Nephron (organoid): Measurements from ENCODE around the gene PRTFDC1.

Experiments
- H3K27ac Mint-ChIP-seq, 3 experiments: 2 replicates each; pipeline ENCODE4 v1.8.0; 2020; ENCODE audit warnings: mixed read lengths in 3 of 3, mild to moderate bottlenecking in 2 of 3, moderate library complexity in 1 of 3
- H3K27me3 Mint-ChIP-seq: 2 replicates; pipeline ENCODE4 v1.8.0; 2021; ENCODE audit warnings: low read depth, mild to moderate bottlenecking, moderate library complexity, mixed read lengths
- H3K36me3 Mint-ChIP-seq: 2 replicates; pipeline ENCODE4 v1.8.0; 2020; ENCODE audit warnings: low read depth, mixed read lengths
- H3K4me1 Mint-ChIP-seq: 2 replicates; pipeline ENCODE4 v1.8.0; 2020; ENCODE audit warnings: mixed read lengths
- H3K4me3 Mint-ChIP-seq, 3 experiments: 2 replicates each; pipeline ENCODE4 v1.8.0; 2020; ENCODE audit warnings: mild to moderate bottlenecking in 3 of 3, mixed read lengths in 3 of 3, moderate library complexity in 2 of 3
- H3K9me3 Mint-ChIP-seq: 2 replicates; pipeline ENCODE4 v1.8.0; 2020; ENCODE audit warnings: mixed read lengths
- TF ChIP-seq, protein P1 (sequence below), 3 experiments: fragments of 200-600 bp; sonication (generic); IDR thresholded peaks; one replicate each; pipeline ENCODE4 v1.5.0; 2021; ENCODE audit warnings: antibody characterized with exemption in 3 of 3; ENCODE audit not compliant: unreplicated experiment in 3 of 3

Gene PRTFDC1

DNA sequence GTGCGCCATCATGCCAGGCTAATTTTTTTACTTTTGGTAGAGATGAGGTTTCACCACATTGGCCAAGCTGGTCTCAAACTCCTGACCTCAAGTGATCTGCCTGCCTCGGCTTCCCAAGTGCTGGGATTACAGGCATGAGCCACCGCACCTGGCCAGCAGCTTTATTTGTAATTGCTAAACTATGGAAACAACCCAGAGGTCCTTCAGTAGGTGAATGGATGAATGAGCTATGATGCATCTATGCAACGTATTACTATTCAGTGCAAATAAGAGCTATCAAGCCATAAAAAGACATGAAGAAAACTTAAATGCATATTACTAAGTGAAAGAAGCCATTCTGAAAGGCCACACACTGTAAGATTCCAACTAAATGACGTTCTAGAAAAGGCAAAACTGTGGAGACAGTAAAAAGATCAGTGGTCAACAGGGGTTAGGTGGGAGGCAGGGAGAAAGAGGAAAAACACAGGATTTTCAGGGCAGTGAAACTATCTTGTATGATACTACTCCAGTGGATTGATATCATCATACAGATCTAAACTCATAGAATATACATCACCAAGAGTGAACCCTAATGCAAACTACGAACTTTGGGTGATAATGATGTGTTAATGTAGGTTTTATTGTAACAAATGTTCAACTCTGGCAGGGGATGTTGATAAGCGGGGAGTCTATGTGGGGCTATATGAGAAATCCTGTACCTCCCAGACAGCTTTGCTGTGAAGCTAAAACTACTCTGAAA lies 66.7 kb downstream of the PRTFDC1 start:
- Mint-ChIP-seq H3K9me3 (no peaks in the 10 kb centered on the region), H3K36me3 (no peaks in the 10 kb centered on the region), H3K27me3 (no peaks in the 10 kb centered on the region), H3K27ac (peak overlapping the region in 1 of 3 experiments; percentile 2), H3K4me3 (no peak overlapping the region), H3K4me1 (peaks cover 10% of the 10 kb centered on the region)
- TF ChIP-seq, protein P1, sequence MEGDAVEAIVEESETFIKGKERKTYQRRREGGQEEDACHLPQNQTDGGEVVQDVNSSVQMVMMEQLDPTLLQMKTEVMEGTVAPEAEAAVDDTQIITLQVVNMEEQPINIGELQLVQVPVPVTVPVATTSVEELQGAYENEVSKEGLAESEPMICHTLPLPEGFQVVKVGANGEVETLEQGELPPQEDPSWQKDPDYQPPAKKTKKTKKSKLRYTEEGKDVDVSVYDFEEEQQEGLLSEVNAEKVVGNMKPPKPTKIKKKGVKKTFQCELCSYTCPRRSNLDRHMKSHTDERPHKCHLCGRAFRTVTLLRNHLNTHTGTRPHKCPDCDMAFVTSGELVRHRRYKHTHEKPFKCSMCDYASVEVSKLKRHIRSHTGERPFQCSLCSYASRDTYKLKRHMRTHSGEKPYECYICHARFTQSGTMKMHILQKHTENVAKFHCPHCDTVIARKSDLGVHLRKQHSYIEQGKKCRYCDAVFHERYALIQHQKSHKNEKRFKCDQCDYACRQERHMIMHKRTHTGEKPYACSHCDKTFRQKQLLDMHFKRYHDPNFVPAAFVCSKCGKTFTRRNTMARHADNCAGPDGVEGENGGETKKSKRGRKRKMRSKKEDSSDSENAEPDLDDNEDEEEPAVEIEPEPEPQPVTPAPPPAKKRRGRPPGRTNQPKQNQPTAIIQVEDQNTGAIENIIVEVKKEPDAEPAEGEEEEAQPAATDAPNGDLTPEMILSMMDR (IDR thresholded peaks at IDR 0.05; ENCODE audit: unreplicated experiment in 3 of 3), result no peak

DNA sequence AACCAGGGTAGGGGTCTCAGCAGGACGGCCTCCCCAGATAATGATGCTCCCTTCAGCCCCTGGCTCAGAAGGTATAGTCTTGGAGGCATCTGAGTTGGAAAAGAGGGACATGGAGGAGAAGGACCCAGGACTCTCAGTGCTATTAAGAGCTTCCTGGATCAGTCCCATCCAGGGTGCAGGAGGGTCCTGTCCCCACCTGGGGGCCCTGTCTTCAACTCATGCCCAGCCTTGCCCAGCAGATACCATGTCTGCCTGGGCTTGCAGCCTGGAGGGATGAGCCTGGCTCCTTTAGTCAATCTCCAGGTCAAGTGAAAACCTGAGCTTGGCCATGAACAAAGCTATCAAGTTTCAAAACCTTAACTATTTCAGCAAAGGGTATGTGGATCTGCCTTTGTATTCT lies 67.6 kb downstream of the PRTFDC1 start:
- Mint-ChIP-seq H3K27ac (no peak overlapping the region), H3K36me3 (no peaks in the 10 kb centered on the region), H3K4me1 (peaks cover 7% of the 10 kb centered on the region), H3K9me3 (no peaks in the 10 kb centered on the region), H3K4me3 (no peak overlapping the region), H3K27me3 (no peaks in the 10 kb centered on the region)
- TF ChIP-seq, protein P1 (IDR thresholded peaks at IDR 0.05; ENCODE audit: unreplicated experiment in 3 of 3), result no peak

GRCh38 chr10:24884316-24884715 lies 68.1 kb downstream of the PRTFDC1 start:
- Mint-ChIP-seq H3K4me1 (peaks cover 3% of the 10 kb centered on the region), H3K4me3 (no peak overlapping the region), H3K27ac (no peak overlapping the region), H3K36me3 (no peaks in the 10 kb centered on the region), H3K9me3 (no peaks in the 10 kb centered on the region), H3K27me3 (no peaks in the 10 kb centered on the region)
- TF ChIP-seq, protein P1 (IDR thresholded peaks at IDR 0.05; ENCODE audit: unreplicated experiment in 3 of 3), result no peak

DNA sequence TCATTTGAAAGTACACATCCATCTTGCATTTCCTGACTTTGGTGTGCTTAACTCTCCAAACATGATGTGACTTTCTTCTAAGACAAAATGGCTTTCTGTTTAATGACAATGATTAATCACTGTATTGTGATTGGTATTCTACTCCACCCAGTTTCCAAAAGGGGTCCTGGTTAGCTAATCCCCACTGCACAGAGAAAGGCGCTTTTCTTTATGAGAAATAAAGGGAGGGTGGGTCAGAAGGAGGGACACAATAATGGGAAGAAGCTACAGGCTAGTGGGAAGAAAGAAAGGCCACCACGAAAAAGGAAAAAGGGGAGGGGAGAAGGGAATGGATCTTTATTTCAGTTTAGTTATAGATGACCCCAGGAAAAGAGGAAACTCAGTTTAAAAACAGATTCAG lies 69.2 kb downstream of the PRTFDC1 start:
- no peak overlapping the region for H3K27ac Mint-ChIP-seq
- no peaks in the 10 kb centered on the region for H3K4me1 Mint-ChIP-seq
- TF ChIP-seq, protein P1 (IDR thresholded peaks at IDR 0.05; ENCODE audit: unreplicated experiment in 3 of 3), result no peak
- no peak overlapping the region for H3K4me3 Mint-ChIP-seq
- H3K36me3 Mint-ChIP-seq, result no peaks in the 10 kb centered on the region
- no peaks in the 10 kb centered on the region for H3K9me3 Mint-ChIP-seq
- H3K27me3 Mint-ChIP-seq, result no peaks in the 10 kb centered on the region

GRCh38 chr10:24882047-24882698 lies 70.2 kb downstream of the PRTFDC1 start:
- Mint-ChIP-seq H3K4me1 (no peaks in the 10 kb centered on the region), H3K27me3 (no peaks in the 10 kb centered on the region), H3K27ac (no peak overlapping the region), H3K9me3 (no peaks in the 10 kb centered on the region), H3K36me3 (no peaks in the 10 kb centered on the region), H3K4me3 (no peak overlapping the region)
- TF ChIP-seq, protein P1 (IDR thresholded peaks at IDR 0.05; ENCODE audit: unreplicated experiment in 3 of 3), result no peak

- Mint-ChIP-seq H3K36me3 (peaks cover 6% of the 10 kb centered on the region), H3K4me3 (no peak overlapping the region), H3K27ac (no peak overlapping the region), H3K4me1 (no peaks in the 10 kb centered on the region), H3K27me3 (no peaks in the 10 kb centered on the region), H3K9me3 (no peaks in the 10 kb centered on the region)
- TF ChIP-seq, protein P1 (IDR thresholded peaks at IDR 0.05; ENCODE audit: unreplicated experiment in 3 of 3), result no peak
Measured at GRCh38 chr10:24879861-24880260, 72.5 kb downstream of the PRTFDC1 start.
